RCC 7860 (cell line): ENCODE measurements around the gene RIPK4.
A peak's percentile ranks its signal among the peaks of the same experiment; 100 is the strongest.

Source experiments
- DNase-seq: peaks from one replicate; pipeline ENCODE4 v3.0.0-alpha.2; 2015; ENCODE audit warnings: low spot score
- FAIRE-seq: peaks from 2 replicates; lab custom pipeline; 2012; peaks lifted over from hg19 to GRCh38; lab: Jason Lieb, UNC

RIPK4 gene

DNA sequence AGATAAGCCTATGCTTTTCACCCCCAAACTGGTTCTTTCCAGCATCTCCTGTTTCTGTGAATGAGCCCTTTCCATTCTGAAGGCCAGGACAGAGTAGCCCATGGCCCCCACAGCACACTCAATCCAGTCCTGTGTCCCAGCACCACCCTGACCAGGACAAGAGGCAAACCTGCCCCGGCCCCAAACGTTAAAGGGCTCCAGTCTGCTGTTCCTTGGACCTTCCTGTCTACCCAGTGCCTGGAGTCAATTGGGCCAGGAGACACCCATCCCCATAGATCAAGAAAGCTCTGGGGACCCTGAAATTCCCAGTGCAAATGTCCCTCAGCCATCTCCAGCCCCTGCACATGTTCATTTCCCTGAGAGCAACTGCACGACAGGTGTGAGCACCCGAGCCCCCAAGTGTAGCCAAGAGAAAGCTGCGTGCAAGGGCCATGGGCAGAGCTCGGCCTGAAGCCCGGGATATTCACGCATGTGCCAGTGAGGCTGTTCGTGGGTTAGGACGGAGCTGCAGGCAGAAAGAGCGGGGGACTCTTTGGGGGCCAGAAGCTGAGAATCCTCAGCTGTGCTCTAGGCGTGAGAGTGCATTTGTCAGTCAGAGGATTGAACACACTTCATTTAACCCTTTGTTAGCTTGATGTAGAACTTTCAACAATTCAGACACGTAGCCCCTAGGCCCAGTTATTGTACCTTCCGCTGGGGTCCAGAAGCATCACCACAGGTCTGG is 4.2 kb upstream of the RIPK4 start:
- no peak for FAIRE-seq
- no peak for DNase-seq

DNA sequence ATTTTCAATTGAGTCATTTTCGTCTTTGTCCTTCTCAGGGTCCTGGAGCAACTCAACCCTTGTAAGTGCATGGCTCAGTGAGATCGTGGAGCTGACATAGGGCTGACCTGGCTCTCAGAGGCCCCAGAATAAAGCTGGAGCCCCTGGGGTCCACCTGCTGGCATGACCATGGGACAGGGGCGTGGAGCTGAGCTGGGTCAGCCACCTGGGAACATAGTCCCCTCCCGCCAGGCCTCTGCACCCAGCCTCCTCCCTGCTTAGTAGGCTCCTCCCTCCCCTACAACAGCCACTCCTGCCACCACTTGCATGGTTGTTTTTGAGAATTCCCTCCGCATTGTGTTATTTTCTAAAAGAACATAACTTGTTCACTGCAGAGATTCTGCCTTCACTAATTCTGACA is 3.1 kb upstream of the RIPK4 start:
- DNase-seq: no peak
- FAIRE-seq: no peak

DNA sequence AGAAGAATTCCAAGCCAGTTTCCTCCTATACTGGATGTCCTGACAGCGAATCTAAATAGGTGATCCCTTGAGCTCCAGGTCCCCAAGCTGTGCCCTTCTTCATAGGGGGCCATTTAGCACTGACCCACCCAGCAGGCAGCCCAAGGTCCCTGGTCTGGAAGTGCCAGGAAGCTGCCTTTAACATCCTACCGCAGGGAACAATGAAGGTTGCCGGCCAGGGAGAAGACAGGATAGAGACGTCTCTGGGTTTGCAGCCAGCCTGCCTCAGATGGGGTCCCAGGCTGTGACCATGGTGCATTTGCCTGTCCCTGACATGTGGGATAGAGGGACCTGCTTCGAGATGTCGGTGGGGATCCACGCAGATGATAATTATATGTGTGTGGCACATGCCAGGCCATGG is 2.7 kb upstream of the RIPK4 start:
- FAIRE-seq: no peak

DNA sequence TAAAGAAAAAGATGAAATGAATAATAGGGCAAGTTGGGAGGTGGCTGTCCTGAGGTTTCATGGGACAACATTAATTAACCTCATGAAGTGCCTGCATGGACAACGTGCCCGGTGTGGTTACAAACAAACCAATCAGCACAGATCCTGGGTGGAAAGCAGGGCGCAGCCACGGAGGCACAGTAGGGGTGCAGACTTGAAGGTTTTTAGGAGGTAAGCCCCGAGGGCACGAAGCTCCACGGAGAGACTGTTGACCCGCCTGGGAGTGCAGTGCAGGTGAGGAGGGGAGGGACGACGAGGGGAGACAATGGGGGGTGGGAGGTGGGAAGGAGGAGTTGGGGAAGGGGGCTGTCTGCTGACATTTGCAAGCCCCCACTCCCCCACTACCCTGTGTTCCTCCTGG is 2.3 kb upstream of the RIPK4 start:
- FAIRE-seq (no peak), DNase-seq (no peak)

More for the DNA sequence above, 2.7 kb upstream of the RIPK4 start:
- DNase-seq: no peak

DNA sequence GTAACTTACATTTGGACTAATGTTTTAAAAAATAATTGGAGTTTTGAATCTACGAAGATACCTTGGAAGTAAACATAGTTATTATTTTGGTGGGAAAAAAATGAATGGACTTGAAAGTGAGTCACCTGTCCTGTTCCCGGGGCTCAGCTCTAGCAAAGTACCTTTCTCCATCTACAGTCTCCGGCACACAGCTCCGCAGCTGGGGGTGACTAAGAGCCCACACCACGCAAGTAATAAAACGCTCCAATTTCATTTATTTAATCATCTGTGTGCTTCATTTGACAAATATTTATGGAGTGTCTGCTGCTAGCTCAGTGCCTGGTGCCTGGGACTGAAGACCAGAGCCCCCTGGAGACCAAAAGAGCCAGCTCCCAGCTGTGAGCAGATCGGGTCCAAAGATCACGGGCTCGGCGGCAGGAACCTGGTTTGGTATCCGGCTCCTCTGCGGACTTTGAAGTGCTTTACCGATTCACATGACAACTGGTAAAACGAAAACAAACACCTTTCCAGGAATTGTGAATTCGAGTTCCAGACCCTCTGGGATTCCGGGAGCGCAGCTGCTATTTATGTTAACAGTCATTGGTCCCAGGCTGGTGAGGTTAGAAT is 1.7 kb upstream of the RIPK4 start:
- peak; percentile 96 for DNase-seq
- no peak for FAIRE-seq

DNA sequence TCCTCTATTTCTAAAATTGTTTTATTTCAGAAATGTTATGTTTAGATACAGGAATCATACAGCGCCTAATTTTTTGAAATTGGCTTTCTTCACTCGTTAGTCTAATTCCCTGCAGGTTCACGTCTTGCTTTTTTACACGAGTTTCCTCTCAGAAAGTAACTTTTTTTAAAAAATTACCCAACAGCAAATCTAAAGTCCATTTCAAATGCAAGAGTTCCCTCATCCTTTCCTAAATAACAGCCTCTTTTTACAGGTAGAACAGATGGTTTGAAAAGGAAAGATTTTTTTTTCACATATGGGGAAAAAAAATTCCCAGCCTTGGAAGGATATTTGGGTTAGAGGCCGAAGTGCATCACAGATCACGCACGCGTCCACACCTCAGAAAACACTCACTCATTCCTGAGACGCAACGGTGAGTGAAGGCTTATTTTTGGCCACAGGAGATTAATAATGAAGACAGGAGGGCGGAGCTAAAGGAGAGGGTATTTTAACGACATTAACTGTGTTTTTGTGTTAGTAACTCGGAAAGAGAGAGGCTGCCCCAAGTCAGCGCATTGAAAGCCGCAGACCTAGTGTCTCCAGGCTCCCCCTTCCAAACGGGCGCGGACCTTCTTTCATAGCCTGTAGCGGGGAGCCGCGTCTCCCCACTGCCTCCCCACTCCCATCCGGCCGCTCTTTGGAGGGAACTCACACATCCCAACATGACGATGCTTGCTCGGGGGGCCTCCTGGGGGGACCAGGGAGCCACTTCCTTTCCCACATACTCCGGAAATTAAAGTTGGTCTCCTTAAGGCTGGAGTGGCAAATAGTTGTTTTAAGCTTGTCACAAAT is 969 bp upstream of the RIPK4 start:
- FAIRE-seq (peak; percentile 96), DNase-seq (peak; percentile 88)

DNA sequence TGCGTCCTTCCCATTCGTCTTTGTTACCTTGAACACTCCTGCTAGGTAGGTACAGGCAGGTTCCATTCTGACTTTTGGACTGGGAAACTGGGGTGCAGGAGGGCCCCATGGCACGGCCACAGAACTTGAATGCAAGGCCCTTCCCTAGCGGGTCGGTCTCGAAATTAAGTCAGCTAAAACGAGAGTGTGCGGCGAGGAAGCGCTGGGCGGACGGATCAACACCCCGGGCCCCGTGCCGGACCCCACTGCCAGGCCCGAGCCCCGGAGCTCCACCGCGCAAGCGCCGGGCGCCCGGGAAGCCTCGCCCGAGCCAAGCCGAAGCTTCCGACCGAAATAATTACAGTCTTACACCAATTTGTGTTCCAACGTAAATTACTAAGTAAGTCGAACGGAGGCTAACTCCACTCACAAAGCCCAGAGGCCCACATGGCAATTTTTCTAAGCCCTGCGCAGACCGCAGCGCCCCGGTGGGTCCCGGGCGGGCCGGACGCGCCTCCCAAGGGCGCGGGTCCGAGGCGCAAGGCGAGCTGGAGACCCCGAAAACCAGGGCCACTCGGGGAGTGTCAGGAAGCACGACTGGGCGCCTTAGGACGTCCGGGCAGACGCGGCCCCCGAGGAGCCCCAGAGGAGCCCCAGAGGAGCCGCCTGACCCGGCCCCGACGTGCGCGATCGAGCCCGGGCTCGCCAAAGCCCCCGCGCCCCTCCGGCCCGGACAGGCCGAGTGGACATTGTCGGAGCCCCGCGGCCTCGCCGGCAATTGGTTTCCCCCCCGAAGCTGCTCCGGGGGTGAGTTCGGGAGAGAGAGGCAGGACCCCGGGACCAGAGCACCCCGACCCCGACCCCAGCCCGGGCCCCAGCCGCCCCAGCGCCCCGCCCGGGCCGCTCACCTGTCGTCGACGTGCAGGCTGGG is 624 bp downstream of the RIPK4 start:
- no peak for DNase-seq
- no peak for FAIRE-seq

DNA sequence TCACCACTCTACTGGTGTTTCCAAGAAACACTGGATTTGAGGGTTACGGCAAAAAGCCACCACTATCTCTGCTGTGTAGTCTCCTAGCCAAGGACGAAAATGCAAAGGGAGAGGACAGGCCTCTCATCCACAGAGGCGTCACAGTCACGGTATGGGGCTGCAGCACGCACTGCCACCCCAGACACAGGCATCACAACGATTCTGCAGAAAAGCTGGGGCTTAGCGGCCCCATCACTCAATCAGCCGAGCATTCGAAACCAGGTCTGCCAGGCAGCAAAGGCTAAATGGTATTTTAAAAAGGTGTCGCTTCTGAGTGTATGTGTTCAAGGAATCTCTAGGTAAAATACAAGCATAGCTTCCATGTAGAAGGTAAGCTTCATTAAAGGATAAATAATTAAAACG is 1.4 kb downstream of the RIPK4 start:
- DNase-seq (peak; percentile 32), FAIRE-seq (no peak)

DNA sequence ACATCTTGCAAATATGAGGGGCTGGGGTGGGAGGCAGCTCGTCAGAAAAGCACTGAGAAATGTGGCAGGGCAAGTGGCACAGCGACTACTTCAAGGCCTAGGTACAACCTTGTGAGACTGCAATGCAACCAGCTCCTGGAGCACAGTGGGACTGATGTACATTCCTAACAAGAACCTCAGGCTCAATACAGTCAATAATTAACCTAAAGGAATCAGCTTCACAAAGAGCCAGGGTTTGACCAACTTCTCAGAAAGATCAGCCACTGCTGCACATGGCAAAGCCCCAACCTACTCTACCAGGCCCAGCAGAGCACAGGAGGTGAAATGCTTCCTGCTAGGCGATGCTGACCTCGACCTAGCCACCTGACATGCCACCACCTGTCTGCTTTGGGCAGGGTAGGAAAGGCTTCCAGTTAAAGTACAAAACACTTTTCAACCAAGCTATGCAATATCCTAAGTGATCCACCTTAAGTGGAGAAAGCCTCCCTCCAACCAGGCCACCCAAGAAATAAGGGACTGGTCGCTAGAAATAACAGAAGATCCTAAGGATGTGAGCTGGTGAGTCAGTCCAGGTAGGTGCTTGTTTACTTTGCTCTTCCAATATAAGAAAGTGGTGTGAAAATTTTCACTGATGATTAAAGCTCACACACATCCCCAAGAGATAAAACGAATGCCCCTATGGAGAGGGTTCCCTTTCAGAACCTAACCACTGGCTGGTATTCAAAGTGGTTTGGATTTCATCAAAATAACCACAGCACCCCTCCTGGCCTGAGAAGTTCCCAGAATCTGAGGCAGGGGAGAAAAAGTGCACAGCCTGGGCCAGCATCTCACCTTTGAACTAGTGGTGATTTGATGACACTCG is 2.1 kb downstream of the RIPK4 start:
- FAIRE-seq (peak; percentile 91), DNase-seq (peak; percentile 93)

DNA sequence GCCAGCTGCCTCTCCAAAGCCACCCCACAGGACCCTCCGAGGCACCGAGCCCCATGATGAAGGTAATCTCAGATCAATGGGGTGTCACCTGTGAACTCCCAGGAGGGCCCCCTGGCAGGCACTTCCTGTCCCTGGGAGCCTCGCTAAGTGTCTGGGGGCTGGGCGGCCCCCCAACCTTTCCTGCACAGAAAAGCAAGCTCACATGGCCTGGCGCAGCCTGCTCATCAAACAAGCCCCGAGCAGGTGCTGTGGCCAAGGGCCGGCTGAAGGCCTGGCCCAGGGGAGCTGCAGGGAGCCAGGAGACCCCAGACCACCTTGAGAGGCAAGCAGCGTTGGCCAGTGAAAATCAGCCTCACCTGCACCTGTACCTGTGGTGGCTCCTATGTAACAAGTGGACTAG is 2.9 kb downstream of the RIPK4 start:
- FAIRE-seq: no peak
- DNase-seq: no peak

DNA sequence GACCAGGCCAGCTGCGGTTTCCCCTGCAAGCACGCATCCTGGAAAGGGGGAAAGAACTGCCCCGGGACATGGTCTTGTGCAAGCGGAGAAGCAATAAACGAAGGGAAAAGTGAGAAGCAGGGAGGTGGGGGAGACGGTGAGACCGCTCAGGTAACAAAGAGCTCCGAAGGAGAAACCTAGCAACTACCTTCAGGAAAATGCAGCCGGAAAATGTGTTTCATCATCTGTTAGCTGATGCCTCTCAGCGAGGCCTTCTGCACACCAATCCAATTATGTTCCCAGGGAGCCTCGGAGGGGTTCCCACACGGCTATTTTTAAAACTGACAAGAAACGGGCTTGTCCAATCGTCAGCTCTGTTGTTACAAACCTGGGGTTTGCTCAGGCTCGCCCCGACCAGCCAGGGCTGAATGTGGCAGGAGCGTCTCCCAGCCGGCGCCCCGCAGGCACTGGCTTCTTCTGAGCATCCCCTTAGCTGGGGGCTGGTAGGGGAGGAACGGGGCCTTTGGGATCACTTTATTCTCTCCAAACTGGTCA is 3.4 kb downstream of the RIPK4 start:
- DNase-seq: no peak
- no peak for FAIRE-seq

DNA sequence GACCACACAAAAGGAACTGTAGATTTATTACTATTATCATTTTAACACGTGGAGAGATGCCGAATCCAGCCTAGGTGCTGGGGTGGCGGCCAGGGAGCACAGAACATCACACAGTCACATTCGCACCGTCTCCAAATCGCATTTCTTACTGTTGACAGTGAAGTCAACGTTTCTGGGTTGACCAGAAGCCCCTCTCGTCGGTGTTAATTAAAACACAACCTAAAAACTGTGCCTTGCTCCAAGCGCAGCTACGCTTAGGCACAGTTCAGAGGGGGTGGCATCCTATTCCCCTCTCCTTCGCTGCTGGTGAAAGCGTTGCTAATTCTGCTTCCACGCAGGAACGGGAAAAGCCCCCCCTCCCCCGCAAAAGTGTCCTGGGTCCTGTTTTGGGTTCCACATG is 4.1 kb downstream of the RIPK4 start:
- FAIRE-seq (no peak), DNase-seq (no peak)

DNA sequence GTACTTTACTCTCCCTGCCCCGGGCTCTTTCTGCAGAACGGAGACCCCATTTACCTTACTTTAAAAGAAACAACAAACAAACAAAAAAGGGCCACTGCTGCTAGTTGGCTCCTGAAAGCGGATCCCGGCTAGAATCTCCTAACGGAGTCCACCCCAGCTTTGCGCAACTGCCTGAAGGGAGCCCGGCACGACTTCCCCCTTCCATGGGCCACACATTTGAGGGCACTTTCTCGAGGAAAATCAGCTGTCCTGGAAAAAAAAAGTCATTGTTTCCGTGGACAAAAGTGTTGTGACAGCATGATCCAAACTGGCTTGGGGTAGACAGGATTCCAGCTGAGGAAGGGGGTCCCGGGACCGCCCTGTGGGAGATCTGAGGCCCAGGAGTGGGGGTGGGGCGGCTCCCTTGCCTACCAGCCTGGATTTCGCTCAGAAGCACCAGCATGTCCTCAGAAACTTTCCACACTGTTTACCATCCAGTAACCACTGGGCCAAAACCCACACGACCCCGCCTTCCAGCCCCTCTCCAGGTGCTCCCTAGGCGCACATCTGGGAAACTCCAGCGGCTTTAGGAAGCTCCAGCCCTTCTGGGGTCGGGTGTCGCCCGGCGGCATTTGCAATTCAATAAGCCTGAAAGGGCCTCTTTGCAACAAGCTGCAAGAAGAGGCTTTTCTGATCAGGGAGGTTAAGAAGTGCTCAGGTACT is 4.8 kb downstream of the RIPK4 start:
- no peak for DNase-seq
- FAIRE-seq: no peak

DNA sequence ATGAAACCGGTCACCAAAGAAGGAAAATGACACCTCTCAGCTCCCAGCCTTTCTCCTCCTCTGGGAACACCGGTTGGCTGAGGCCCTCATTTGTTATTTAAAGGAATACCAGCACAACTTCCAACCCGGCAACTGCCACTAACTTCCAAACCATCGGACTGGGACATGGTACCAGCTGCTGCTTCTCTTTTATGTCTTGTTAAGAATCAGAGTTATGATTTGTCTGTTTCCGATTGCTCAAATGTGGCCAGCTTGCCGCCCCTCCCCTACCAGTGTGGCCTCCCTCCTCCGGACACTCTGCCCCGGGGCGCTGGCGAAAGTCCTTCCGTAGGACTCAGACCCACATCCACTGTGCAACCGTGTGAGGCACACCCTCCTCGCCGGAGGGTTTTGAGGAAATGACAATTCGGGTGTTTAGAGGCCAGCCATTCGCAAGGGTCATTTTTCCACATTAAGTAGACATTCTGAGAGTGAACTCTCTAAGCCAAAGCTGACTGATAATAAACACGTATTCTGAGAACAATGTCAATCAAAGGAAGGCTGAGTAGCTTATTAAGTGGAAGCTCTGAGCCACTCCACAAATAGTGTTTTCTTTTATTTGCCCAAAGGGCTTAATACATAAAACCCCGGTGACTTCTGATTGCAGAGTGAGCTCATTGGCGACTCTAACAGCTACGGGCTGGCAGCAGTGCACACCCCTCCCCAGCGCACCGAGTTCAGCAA is 5.5 kb downstream of the RIPK4 start:
- FAIRE-seq (peak; percentile 55), DNase-seq (peak; percentile 41)

DNA sequence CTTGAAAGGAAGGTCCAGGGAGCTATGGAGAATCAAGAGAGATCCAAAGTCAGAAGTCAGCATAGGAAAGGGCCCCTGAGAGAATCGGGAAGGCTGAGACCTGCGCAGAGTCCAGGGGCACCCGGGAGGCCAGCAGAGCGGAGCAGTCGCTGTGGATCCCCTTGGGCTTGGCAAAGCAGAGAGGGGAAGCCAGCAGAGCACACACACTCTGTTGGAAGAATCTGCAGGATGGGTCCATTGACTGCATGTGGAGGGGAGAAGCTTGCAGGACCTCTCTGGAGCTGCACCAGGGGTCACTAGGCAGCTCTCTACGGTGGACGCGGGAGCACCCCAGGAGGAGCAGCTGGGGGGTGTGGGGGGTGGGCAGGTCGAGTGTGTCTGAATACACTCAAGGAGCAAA is 6.4 kb downstream of the RIPK4 start:
- no peak for FAIRE-seq

DNA sequence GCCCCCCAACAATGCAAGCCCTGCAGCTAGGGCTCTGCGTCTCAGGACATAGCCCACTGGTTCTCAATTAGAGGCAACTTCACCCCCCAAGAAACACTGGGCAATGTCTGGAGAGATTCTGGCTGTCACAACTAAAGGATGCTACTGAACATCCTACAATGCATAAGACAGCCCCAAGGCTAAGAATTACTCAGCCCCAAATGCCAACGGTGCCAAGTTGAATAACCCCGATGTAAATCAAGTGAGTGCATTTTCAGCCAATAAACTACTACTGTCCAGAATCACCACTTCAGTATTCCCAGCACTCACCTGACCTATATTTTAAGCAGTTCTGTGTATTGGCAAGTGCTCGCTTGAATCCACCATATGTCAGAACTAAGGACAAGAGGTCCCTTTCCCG is 6.9 kb downstream of the RIPK4 start:
- FAIRE-seq: no peak

More for the DNA sequence above, 6.4 kb downstream of the RIPK4 start:
- DNase-seq: no peak

DNA sequence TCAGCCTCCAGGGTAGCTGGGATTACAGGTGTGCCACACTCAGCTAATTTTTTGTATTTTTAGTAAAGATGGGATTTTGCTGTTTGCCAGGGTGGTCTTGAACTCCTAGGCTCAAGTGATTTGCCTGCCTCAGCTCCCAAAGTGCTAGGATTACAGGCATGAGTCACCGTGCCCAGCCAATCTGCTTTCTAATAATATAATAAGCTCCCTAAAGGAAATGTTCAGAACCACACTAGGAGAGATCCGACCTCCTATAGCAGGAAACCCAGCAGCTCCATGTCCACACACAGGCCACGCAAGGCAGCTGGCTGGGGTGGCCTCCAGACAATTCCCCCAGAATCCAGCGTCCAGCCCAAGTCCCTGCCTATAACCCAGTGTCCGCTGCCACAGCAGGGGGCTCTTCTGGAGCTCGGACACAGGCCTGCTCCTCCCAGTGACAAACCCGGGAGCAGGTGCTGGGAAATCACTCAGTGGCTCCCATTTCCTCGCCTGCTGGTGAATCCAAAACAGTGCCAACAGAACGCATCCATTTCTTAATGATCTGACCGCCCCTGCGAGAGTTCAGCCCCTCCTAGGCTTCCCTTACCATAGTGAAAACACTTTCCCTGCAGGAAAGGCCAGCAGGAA is 7.5 kb downstream of the RIPK4 start:
- FAIRE-seq (peak; percentile 66), DNase-seq (peak; percentile 62)

More for the DNA sequence above, 6.9 kb downstream of the RIPK4 start:
- DNase-seq: no peak

DNA sequence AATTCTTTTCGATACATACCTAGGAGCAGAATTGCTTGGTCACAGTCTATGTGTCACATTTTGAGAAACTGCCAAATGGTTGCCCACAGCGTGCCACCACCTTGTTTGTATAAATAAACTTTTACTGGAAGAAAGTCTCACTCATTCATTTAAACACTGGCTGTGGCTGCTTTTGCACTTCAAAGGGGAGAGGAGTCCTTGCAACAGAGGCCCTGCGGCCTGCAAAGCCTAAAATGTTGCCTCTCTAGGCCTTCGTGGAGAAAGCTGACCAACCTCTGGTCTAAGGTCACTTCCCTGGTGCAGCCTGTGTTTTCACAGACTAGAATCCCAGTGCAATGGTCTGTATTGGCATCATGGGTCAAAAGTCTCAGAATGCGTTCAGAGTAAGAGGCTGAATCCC is 8.3 kb downstream of the RIPK4 start:
- FAIRE-seq: peak; percentile 84
- DNase-seq: peak; percentile 72
